Ectodermal cell (in vitro differentiated cells): ENCODE data around the gene CDK17.
"Not testable (repeated sequence)": the region's sequence is repeated elsewhere in the genome, so short reads cannot be mapped to it uniquely, and the experiment has no call there.

ENCODE experiments used
- H3K27ac ChIP-seq: 2 replicates; pipeline ENCODE4 v1.7.0; 2013; ENCODE audit warnings: mild to moderate bottlenecking, low read depth, low read length; ENCODE audit not compliant: insufficient read depth, poor library complexity, severe bottlenecking
- H3K27me3 ChIP-seq: 2 replicates; pipeline ENCODE4 v1.7.0; 2013; ENCODE audit warnings: mild to moderate bottlenecking, low read length; ENCODE audit not compliant: insufficient read depth, control insufficient read depth, poor library complexity, severe bottlenecking
- H3K36me3 ChIP-seq: one replicate; pipeline ENCODE4 v1.7.0; 2013; ENCODE audit warnings: low read length; ENCODE audit not compliant: control insufficient read depth, insufficient read depth
- H3K4me1 ChIP-seq: one replicate; pipeline ENCODE4 v1.7.0; 2013; ENCODE audit warnings: low read length; ENCODE audit not compliant: control insufficient read depth, insufficient read depth
- H3K4me3 ChIP-seq: 2 replicates; pipeline ENCODE4 v1.7.0; 2013; ENCODE audit warnings: low read depth, low read length, control low read depth; ENCODE audit not compliant: insufficient read depth
- H3K9me3 ChIP-seq: 2 replicates; pipeline ENCODE4 v1.7.0; 2013; ENCODE audit warnings: mild to moderate bottlenecking, low read length, moderate library complexity; ENCODE audit not compliant: control insufficient read depth
- WGBS, 2 experiments: methylation state at CpG; one replicate each; pipeline ENCODE4 v1.1.7; 2013; ENCODE audit warnings: missing lambda C conversion rate in 2 of 2; 5-methylcytosine and 5-hydroxymethylcytosine counted together

The CDK17 gene

DNA sequence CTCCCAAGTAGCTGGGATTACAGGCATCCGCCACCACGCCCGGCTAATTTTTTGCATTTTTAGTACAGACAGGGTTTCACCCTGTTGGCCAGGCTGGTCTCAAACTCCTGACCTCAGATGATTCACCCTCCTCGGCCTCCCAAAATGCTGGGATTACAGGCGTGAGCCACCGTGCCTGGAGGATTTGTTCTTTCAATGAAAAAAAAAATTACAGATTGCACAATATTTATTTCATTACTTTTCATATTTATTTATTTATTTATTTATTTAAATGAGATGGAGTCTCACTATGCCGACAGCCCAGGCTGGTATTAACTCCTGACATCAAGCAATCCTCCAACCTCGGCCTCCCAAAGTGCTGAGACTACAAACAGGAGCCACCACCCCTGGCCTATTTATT lies 2.3 kb upstream of the CDK17 start:
- 91 to 93% methylated on average over 5 to 8 of the region's 8 CpGs for WGBS, 2 experiments

DNA sequence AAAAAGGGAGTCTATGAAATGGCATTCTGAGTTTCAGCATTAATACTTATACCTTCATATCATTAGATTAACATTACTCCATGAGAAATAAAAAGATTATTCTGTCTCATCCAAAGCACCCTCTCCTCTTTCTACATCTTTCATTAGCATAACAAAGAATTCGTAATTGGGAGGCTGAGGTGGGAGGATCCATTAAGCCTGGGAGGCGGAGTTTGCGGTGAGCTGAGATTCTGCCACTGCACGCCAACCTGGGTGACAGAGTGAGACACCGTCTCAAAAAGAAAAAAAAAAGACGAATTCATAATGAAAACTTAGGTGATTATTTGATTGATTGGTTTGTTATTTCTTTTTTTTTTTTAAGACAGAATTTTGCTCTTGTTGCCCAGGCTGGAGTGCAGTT lies 1.8 kb upstream of the CDK17 start:
- 80 to 84% methylated on average over 6 of the region's 6 CpGs for WGBS, 2 experiments
- H3K27ac ChIP-seq = no peak overlapping the region
- no peaks in the 10 kb centered on the region for H3K27me3 ChIP-seq
- H3K36me3 ChIP-seq = no peaks in the 10 kb centered on the region
- peaks cover 7% of the 10 kb centered on the region for H3K4me1 ChIP-seq
- H3K9me3 ChIP-seq = no peaks in the 10 kb centered on the region
- H3K4me3 ChIP-seq = no peak overlapping the region

More for the DNA sequence above, 2.3 kb upstream of the CDK17 start:
- H3K9me3 ChIP-seq, H3K27ac ChIP-seq, H3K4me1 ChIP-seq, H3K27me3 ChIP-seq, H3K4me3 ChIP-seq, H3K36me3 ChIP-seq: not testable (repeated sequence)

GRCh38 chr12:96401076-96401871 lies 1.0 kb upstream of the CDK17 start:
- Histone ChIP-seq H3K4me3 (peak overlapping the region; percentile 79), H3K27ac (no peak overlapping the region), H3K36me3 (no peaks in the 10 kb centered on the region), H3K27me3 (no peaks in the 10 kb centered on the region), H3K4me1 (peaks cover 7% of the 10 kb centered on the region), H3K9me3 (no peaks in the 10 kb centered on the region)
- WGBS, 2 experiments = 33 to 38% methylated on average over 15 to 18 of the region's 18 CpGs

DNA sequence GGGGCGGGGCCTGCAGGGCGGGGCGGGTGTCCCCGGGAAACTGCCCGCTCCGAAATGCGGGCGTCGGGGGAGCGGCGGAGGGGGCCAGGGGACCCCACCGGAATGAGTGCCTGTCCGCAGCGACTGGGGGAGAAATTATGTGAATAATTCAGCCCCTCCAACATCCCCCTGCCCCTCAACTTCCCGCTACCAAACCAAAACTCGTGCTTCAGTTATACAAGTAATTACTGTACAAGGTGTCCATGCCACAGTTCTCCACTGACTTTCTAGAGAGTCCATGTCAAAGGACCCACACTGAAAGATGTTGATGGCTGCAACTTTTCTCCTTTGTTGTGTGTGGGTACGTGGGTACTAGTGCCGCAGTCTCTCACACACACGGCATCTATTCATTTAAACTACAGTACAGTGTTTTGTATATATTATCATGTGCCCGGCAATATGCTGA lies 414 bp upstream of the CDK17 start:
- H3K4me1 ChIP-seq = peaks cover 7% of the 10 kb centered on the region
- no peak overlapping the region for H3K27ac ChIP-seq
- H3K9me3 ChIP-seq = no peaks in the 10 kb centered on the region
- no peaks in the 10 kb centered on the region for H3K27me3 ChIP-seq
- WGBS, 2 experiments = 4 to 11% methylated on average over 14 to 20 of the region's 20 CpGs
- peak overlapping the region; percentile 79 for H3K4me3 ChIP-seq
- no peaks in the 10 kb centered on the region for H3K36me3 ChIP-seq

DNA sequence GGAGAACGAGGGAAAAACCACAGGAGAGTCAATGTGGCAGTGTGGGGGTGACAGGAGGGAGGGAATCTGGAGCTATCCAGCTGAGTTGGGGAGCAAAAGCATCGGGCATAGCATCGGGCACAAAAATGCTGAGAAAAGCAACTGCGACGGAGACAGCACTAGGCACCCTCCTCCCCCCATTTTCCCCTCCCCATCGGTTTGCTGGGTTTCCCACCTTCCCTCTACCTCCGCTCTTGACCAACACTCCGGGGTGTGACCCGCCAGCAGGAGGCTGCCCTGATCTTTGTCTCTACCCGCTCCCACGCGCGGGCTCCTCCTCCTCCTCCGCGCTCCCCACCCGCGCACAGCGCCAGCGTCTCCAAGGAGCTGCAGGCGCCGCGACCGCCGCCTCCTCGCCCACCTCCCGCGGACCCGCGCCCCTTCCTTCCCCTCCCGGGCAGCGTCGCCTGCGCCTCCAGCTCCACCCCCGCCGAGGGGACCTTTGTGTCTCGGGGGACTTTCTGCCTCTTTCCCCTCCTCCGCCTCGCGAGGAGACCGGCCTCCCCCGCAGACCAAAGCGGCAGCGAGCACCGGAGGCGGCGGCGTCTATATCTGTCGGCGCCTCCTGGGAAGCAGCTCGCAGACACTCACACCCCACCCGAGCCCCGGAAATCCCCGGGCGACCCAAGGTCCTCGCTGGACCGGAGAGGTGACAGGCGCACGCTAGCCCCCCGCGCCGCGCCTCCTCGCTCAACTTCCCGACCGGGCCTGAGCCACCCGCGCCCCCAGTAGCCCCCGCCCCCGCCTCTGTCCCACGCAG lies 920 bp downstream of the CDK17 start:
- no peaks in the 10 kb centered on the region for H3K36me3 ChIP-seq
- no peaks in the 10 kb centered on the region for H3K9me3 ChIP-seq
- H3K4me3 ChIP-seq = peak overlapping the region; percentile 79
- 0% methylated on average over 70 of the region's 70 CpGs for WGBS, 2 experiments
- H3K4me1 ChIP-seq = peaks cover 7% of the 10 kb centered on the region
- H3K27me3 ChIP-seq = no peaks in the 10 kb centered on the region
- peak overlapping the region; percentile 92 for H3K27ac ChIP-seq

DNA sequence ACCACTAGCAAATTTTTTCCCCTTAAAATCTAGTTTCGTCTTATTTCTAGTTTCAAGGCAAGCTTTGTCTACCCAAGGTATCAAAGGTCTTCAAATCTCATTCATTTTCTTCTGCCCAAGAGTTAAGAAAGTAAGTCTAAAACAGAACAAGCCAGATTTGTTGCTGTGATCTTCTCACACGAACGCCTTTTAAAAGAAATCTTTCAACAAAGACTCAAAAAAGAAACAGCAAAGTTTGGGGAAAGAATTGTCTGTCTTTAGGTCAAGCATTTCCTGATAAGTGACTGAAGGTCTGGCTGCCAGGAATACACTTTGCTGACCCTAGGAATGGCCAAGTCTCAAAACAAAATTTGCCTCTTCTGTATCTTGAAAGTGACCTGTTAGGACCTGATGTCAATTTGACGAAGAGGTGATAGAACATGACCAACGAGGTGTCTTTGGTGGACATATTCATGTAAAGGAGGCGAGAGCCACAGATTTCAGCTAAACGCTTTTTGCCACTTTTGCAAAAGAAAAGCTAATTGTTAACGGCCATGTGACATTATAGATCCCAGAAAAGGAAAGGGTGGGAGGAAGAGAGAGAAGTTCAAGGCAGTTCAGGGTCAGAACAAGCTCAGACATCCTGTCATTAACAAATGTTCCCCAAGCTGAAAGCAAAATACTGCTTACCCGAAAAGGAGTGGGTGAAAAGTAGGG lies 1.7 kb downstream of the CDK17 start:
- peaks cover 7% of the 10 kb centered on the region for H3K4me1 ChIP-seq
- H3K27me3 ChIP-seq = no peaks in the 10 kb centered on the region
- 17 to 18% methylated on average over 9 of the region's 9 CpGs for WGBS, 2 experiments
- no peaks in the 10 kb centered on the region for H3K36me3 ChIP-seq
- peak overlapping the region; percentile 79 for H3K4me3 ChIP-seq
- no peak overlapping the region for H3K27ac ChIP-seq
- H3K9me3 ChIP-seq = no peaks in the 10 kb centered on the region

- no peaks in the 10 kb centered on the region for H3K27me3 ChIP-seq
- no peak overlapping the region for H3K27ac ChIP-seq
- H3K9me3 ChIP-seq = no peaks in the 10 kb centered on the region
- WGBS, 2 experiments = 74 to 77% methylated on average over 4 of the region's 4 CpGs
- H3K4me1 ChIP-seq = peaks cover 7% of the 10 kb centered on the region
- peak overlapping the region; percentile 79 for H3K4me3 ChIP-seq
- H3K36me3 ChIP-seq = no peaks in the 10 kb centered on the region
These were observed 2.3 kb downstream of the CDK17 start for GRCh38 chr12:96397756-96398423.

DNA sequence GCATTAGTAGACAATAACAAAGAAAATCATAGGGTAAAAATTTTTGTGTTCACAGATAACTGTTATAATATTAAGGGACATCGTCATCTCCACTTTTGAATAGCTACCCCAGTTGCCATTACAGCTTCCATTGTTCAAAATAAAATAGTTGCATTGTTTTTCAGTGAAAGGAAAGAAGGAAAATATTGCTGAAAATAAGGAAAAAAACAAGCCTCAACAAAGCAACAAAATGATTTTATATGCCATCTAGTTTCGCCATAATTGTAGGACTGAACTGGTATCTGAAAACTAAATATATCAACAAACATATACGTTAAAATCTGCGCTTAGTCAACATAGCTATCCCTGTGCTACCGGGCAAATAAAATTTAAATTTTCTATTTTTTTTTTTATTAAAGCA lies 3.3 kb downstream of the CDK17 start:
- no peaks in the 10 kb centered on the region for H3K36me3 ChIP-seq
- H3K4me1 ChIP-seq = peaks cover 7% of the 10 kb centered on the region
- no peak overlapping the region for H3K27ac ChIP-seq
- no peaks in the 10 kb centered on the region for H3K9me3 ChIP-seq
- no peaks in the 10 kb centered on the region for H3K27me3 ChIP-seq
- no peak overlapping the region for H3K4me3 ChIP-seq
- WGBS, 2 experiments = 33 to 76% methylated on average over 1 to 4 of the region's 5 CpGs

- Histone ChIP-seq H3K4me3 (no peak overlapping the region), H3K27ac (no peak overlapping the region), H3K4me1 (peaks cover 6% of the 10 kb centered on the region), H3K9me3 (no peaks in the 10 kb centered on the region), H3K27me3 (no peaks in the 10 kb centered on the region), H3K36me3 (no peaks in the 10 kb centered on the region)
- WGBS, 2 experiments = 93 to 96% methylated on average over 2 of the region's 2 CpGs
These were observed 4.0 kb downstream of the CDK17 start for GRCh38 chr12:96396209-96396608.
